HG03520 (cell line): Measurements from ENCODE around the gene NXPH2.

Experiments used
- ATAC-seq: cut with Tn5 transposase; IDR thresholded peaks from one replicate; pipeline ENCODE4 v1.9.1; 2021; ENCODE audit warnings: mild to moderate bottlenecking, moderate library complexity; ENCODE audit not compliant: unreplicated experiment

Gene NXPH2

GRCh38 chr2:138779781-138780445 is at the start of gene NXPH2:
NXPH2 (minus strand) TSS chr2:138780390; CDS start chr2:138780241, 149 bp downstream.
- ATAC-seq, result no peak

GRCh38 chr2:138829326-138829919 is 49.2 kb upstream of the NXPH2 start:
- ATAC-seq, result no peak

- peak; percentile 55 for ATAC-seq
These were observed 47.4 kb upstream of the NXPH2 start for GRCh38 chr2:138827426-138828054.

GRCh38 chr2:138823666-138824065 is 43.5 kb upstream of the NXPH2 start:
- no peak for ATAC-seq

GRCh38 chr2:138819964-138820363 is 39.8 kb upstream of the NXPH2 start:
- ATAC-seq, result no peak

GRCh38 chr2:138818556-138818955 is 38.4 kb upstream of the NXPH2 start:
- ATAC-seq, result no peak

- ATAC-seq, result peak; percentile 55
These were observed 34.1 kb upstream of the NXPH2 start for GRCh38 chr2:138814123-138814898.

- ATAC-seq, result no peak
These were observed 31.2 kb upstream of the NXPH2 start for GRCh38 chr2:138811431-138811830.

GRCh38 chr2:138794724-138795123 is 14.5 kb upstream of the NXPH2 start:
- ATAC-seq, result no peak

- ATAC-seq, result peak; percentile 60
These were observed 7.0 kb upstream of the NXPH2 start for GRCh38 chr2:138787053-138787666.

GRCh38 chr2:138782383-138782782 is 2.2 kb upstream of the NXPH2 start:
- peak; percentile 47 for ATAC-seq

- ATAC-seq, result no peak
These were observed 718 bp upstream of the NXPH2 start for GRCh38 chr2:138780908-138781307.

- no peak for ATAC-seq
These were observed 273 bp upstream of the NXPH2 start for GRCh38 chr2:138780446-138780880.

GRCh38 chr2:138779406-138779780 is 797 bp downstream of the NXPH2 start:
- ATAC-seq, result no peak

GRCh38 chr2:138777996-138778395 is 2.2 kb downstream of the NXPH2 start:
- no peak for ATAC-seq

- no peak for ATAC-seq
These were observed 4.5 kb downstream of the NXPH2 start for GRCh38 chr2:138775736-138776135.

GRCh38 chr2:138771534-138771933 is 8.7 kb downstream of the NXPH2 start:
- no peak for ATAC-seq

- ATAC-seq, result no peak
These were observed 13.1 kb downstream of the NXPH2 start for GRCh38 chr2:138767101-138767500.

GRCh38 chr2:138766464-138766863 is 13.7 kb downstream of the NXPH2 start:
- no peak for ATAC-seq

GRCh38 chr2:138763971-138764370 is 16.2 kb downstream of the NXPH2 start:
- no peak for ATAC-seq

- no peak for ATAC-seq
These were observed 17.7 kb downstream of the NXPH2 start for GRCh38 chr2:138762533-138762932.
